HG03097 (cell line): ENCODE results near the gene LRIT1.

ENCODE experiments used
- ATAC-seq: cut with Tn5 transposase; IDR thresholded peaks from one replicate; pipeline ENCODE4 v1.9.1; 2021; ENCODE audit not compliant: unreplicated experiment, low FRiP score

LRIT1 gene

GRCh38 chr10:84256510-84257342 lies 15.4 kb upstream of the LRIT1 start:
- no peak for ATAC-seq

GRCh38 chr10:84254552-84255478 lies 13.5 kb upstream of the LRIT1 start:
- no peak for ATAC-seq

GRCh38 chr10:84248794-84249193 lies 7.4 kb upstream of the LRIT1 start:
- ATAC-seq: no peak

GRCh38 chr10:84247496-84247895 lies 6.2 kb upstream of the LRIT1 start:
- ATAC-seq: no peak

GRCh38 chr10:84244651-84245270 lies 3.4 kb upstream of the LRIT1 start, which contains the start of gene RGR:
Gene RGR (plus strand): TSS chr10:84245053. CDS start chr10:84245091, 38 bp downstream.
- no peak for ATAC-seq

GRCh38 chr10:84243759-84244158 lies 2.4 kb upstream of the LRIT1 start:
- no peak for ATAC-seq

- ATAC-seq: no peak
Observed at GRCh38 chr10:84238909-84239308, 2.4 kb downstream of the LRIT1 start.

- no peak for ATAC-seq
Observed at GRCh38 chr10:84237199-84238051, 3.9 kb downstream of the LRIT1 start.

- no peak for ATAC-seq
Observed at GRCh38 chr10:84236807-84237198, 4.5 kb downstream of the LRIT1 start.

- no peak for ATAC-seq
Observed at GRCh38 chr10:84235096-84235495, 6.2 kb downstream of the LRIT1 start.

- no peak for ATAC-seq
Observed at GRCh38 chr10:84234479-84234878, 6.9 kb downstream of the LRIT1 start.

GRCh38 chr10:84233940-84234339 lies 7.4 kb downstream of the LRIT1 start:
- ATAC-seq: no peak

GRCh38 chr10:84232376-84232775 lies 9.0 kb downstream of the LRIT1 start:
- no peak for ATAC-seq

- no peak for ATAC-seq
Observed at GRCh38 chr10:84230359-84230758, 11.0 kb downstream of the LRIT1 start.

- no peak for ATAC-seq
Observed at GRCh38 chr10:84227810-84228209, 13.5 kb downstream of the LRIT1 start.

- ATAC-seq: no peak
Observed at GRCh38 chr10:84226616-84227015, 14.7 kb downstream of the LRIT1 start.

GRCh38 chr10:84225427-84226173 lies 15.7 kb downstream of the LRIT1 start, which contains the start of gene LRIT2:
Gene LRIT2 (minus strand): TSS chr10:84225544. CDS start chr10:84225520, 24 bp downstream.
- ATAC-seq: no peak

GRCh38 chr10:84224411-84225028 lies 16.8 kb downstream of the LRIT1 start:
- no peak for ATAC-seq

GRCh38 chr10:84221916-84222315 lies 19.4 kb downstream of the LRIT1 start:
- no peak for ATAC-seq
